DND-41 (cell line): ENCODE data around the gene NKX6-1.

Experiments used
- ATAC-seq: fragments of 200-7000 bp; cut with Tn5 transposase; 3 replicates; pipeline ENCODE4 v1.9.1; 2021; ENCODE audit warnings: low read depth; ENCODE audit not compliant: insufficient read depth
- DNase-seq: peaks from one replicate; pipeline ENCODE4 v3.0.0-alpha.2; 2020
- H2AFZ ChIP-seq: 2 replicates; pipeline ENCODE4 v1.6.0; 2012; ENCODE audit warnings: low read depth, low read length
- H3K27ac ChIP-seq: 2 replicates; pipeline ENCODE4 v1.5.1; 2012; ENCODE audit warnings: low read length, inconsistent platforms
- H3K27me3 ChIP-seq: fragments of 200-600 bp; sonication (generic); 2 replicates; pipeline ENCODE4 v1.6.0; 2012; ENCODE audit warnings: low read length, mild to moderate bottlenecking, inconsistent platforms; ENCODE audit not compliant: insufficient read depth, poor library complexity
- H3K36me3 ChIP-seq: 2 replicates; pipeline ENCODE4 v1.5.1; 2012; ENCODE audit warnings: low read length, inconsistent platforms; ENCODE audit not compliant: insufficient read depth
- H3K4me1 ChIP-seq: 2 replicates; pipeline ENCODE4 v1.5.1; 2012; ENCODE audit warnings: mild to moderate bottlenecking, low read length; ENCODE audit not compliant: insufficient read depth
- H3K4me2 ChIP-seq: 2 replicates; pipeline ENCODE4 v1.6.0; 2012; ENCODE audit warnings: mild to moderate bottlenecking, moderate library complexity, low read length, inconsistent platforms; ENCODE audit not compliant: insufficient read depth
- H3K4me3 ChIP-seq, 2 experiments: fragments of 200-600 bp in 1 of 2; shearing (Covaris generic) in 1 of 2; 2 replicates each; pipeline ENCODE4 v1.5.1; 2012 to 2016; ENCODE audit warnings: inconsistent platforms in 2 of 2, low read length in 2 of 2, mild to moderate bottlenecking in 2 of 2, low read depth in 1 of 2, moderate library complexity in 1 of 2
- H3K79me2 ChIP-seq: 2 replicates; pipeline ENCODE4 v1.6.0; 2012; ENCODE audit warnings: low read length, inconsistent platforms; ENCODE audit not compliant: insufficient read depth
- H3K9ac ChIP-seq: 2 replicates; pipeline ENCODE4 v1.6.0; 2012; ENCODE audit warnings: low read depth, mild to moderate bottlenecking, inconsistent platforms, low read length, moderate library complexity
- H3K9me3 ChIP-seq: 2 replicates; pipeline ENCODE4 v1.5.1; 2012; ENCODE audit warnings: low read length, moderate library complexity, mild to moderate bottlenecking, inconsistent platforms; ENCODE audit not compliant: insufficient read depth, severe bottlenecking
- H4K20me1 ChIP-seq: 2 replicates; pipeline ENCODE4 v1.6.0; 2012; ENCODE audit warnings: low read length; ENCODE audit not compliant: insufficient read depth
- EZH2 ChIP-seq: IDR thresholded peaks from 3 replicates; pipeline ENCODE4 v1.6.1; 2012; ENCODE audit warnings: borderline replicate concordance, low read depth, mild to moderate bottlenecking, moderate library complexity, low read length, inconsistent platforms; ENCODE audit not compliant: severe bottlenecking
- TF ChIP-seq, protein P1 (sequence below): IDR thresholded peaks from 2 replicates; pipeline ENCODE4 v1.5.1; 2012; ENCODE audit warnings: borderline replicate concordance, low read length, moderate library complexity, mild to moderate bottlenecking; ENCODE audit not compliant: poor library complexity, severe bottlenecking; ENCODE audit errors: extremely low read depth

Gene NKX6-1

GRCh38 chr4:84481860-84482245, 17.2 kb downstream of the NKX6-1 start:
- no peak for ATAC-seq
- H4K20me1 ChIP-seq = no peaks in the 10 kb centered on the region
- no peaks in the 10 kb centered on the region for H3K9me3 ChIP-seq
- H3K27me3 ChIP-seq = no peaks in the 10 kb centered on the region
- no peaks in the 10 kb centered on the region for H3K4me1 ChIP-seq
- H2AFZ ChIP-seq = no peak overlapping the region
- H3K4me3 ChIP-seq = no peak overlapping the region
- H3K9ac ChIP-seq = no peak overlapping the region
- H3K27ac ChIP-seq = no peak overlapping the region
- no peaks in the 10 kb centered on the region for H3K79me2 ChIP-seq
- H3K36me3 ChIP-seq = no peaks in the 10 kb centered on the region
- TF ChIP-seq EZH2 = no peak
- TF ChIP-seq, protein P1, sequence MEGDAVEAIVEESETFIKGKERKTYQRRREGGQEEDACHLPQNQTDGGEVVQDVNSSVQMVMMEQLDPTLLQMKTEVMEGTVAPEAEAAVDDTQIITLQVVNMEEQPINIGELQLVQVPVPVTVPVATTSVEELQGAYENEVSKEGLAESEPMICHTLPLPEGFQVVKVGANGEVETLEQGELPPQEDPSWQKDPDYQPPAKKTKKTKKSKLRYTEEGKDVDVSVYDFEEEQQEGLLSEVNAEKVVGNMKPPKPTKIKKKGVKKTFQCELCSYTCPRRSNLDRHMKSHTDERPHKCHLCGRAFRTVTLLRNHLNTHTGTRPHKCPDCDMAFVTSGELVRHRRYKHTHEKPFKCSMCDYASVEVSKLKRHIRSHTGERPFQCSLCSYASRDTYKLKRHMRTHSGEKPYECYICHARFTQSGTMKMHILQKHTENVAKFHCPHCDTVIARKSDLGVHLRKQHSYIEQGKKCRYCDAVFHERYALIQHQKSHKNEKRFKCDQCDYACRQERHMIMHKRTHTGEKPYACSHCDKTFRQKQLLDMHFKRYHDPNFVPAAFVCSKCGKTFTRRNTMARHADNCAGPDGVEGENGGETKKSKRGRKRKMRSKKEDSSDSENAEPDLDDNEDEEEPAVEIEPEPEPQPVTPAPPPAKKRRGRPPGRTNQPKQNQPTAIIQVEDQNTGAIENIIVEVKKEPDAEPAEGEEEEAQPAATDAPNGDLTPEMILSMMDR = no peak
- DNase-seq = no peak
- no peak overlapping the region for H3K4me2 ChIP-seq

DNA sequence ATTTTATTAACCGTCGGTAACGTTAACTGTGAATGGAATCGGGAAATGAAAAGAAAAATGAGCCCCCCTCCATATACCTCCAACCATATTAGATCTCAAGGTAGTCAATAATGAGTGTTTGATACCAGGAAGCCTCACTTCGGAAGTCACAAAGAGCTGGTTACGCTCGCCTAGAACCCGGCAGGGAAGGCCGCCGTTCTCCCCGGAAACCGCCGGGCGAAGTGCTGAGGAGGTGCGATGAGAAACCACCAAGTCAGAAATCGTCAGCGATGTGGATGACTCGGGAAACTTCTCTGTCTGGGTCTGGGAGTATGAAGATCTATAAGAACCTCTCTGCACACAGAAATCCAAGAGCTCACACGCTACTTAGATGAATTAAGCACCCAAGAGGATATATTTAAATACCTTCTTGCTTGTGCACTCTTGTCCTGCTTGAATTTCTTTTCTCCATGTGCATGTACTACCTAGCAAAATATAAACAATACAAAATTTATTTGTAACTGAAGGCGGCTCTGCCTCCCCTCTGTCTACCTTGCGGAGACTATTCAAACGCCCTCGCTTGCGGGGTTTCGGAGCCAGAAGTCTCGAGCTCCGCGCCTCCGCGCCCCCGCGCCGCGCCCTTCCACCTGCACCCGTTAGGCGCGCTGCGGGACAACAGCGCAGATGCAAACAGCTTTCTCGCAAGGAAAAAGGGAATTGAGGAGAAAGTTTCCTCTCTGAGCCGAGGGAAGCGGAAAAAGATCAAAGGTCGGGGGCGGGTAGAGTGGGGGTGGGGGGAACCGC, 17.8 kb downstream of the NKX6-1 start:
- ATAC-seq = no peak
- H3K27ac ChIP-seq = no peak overlapping the region
- H3K27me3 ChIP-seq = no peaks in the 10 kb centered on the region

GRCh38 chr4:84480082-84480481, 19.0 kb downstream of the NKX6-1 start:
- H3K36me3 ChIP-seq = no peaks in the 10 kb centered on the region
- ATAC-seq (no peak), DNase-seq (no peak)
- no peaks in the 10 kb centered on the region for H3K79me2 ChIP-seq
- H4K20me1 ChIP-seq = no peaks in the 10 kb centered on the region
- no peak overlapping the region for H2AFZ ChIP-seq
- TF ChIP-seq, protein P1 = no peak
- no peak for TF ChIP-seq EZH2
- no peak overlapping the region for H3K9ac ChIP-seq
- H3K4me2 ChIP-seq = no peak overlapping the region
- no peak overlapping the region for H3K27ac ChIP-seq
- no peaks in the 10 kb centered on the region for H3K9me3 ChIP-seq
- no peaks in the 10 kb centered on the region for H3K27me3 ChIP-seq
- no peaks in the 10 kb centered on the region for H3K4me1 ChIP-seq
- no peak overlapping the region for H3K4me3 ChIP-seq

More for the DNA sequence above, 17.8 kb downstream of the NKX6-1 start:
- H3K4me1 ChIP-seq = no peaks in the 10 kb centered on the region
- no peaks in the 10 kb centered on the region for H4K20me1 ChIP-seq
- H2AFZ ChIP-seq = no peak overlapping the region
- H3K79me2 ChIP-seq = no peaks in the 10 kb centered on the region
- DNase-seq = no peak
- TF ChIP-seq, protein P1 = no peak
- TF ChIP-seq EZH2 = no peak
- H3K4me2 ChIP-seq = no peak overlapping the region
- no peak overlapping the region for H3K9ac ChIP-seq
- H3K36me3 ChIP-seq = no peaks in the 10 kb centered on the region
- no peaks in the 10 kb centered on the region for H3K9me3 ChIP-seq
- H3K4me3 ChIP-seq = no peak overlapping the region
